HL-60 (cell line): ENCODE measurements around the gene PRR33. TPM values are rescaled to one million over a fixed set of nuclear protein-coding genes. Genes with fewer than 3 reads are reported as not detected.

Source experiments
- DNase-seq, 2 experiments: peaks; one replicate each; pipeline ENCODE4 v3.0.0-alpha.2; 2010 to 2020; ENCODE audit warnings: low read depth in 1 of 2, low spot score in 1 of 2
- H3K27ac ChIP-seq: fragments of 250-450 bp; sonication (Bioruptor Pico); replicated peaks from 2 replicates; pipeline ENCODE4 v1.5.1; 2020; ENCODE audit warnings: mild to moderate bottlenecking, moderate library complexity
- H3K27me3 ChIP-seq: fragments of 250-450 bp; sonication (Bioruptor Pico); 2 replicates; pipeline ENCODE4 v1.5.1; 2021; ENCODE audit warnings: mild to moderate bottlenecking, moderate library complexity; ENCODE audit not compliant: insufficient read depth, poor library complexity, severe bottlenecking
- H3K4me3 ChIP-seq: replicated peaks from 2 replicates; pipeline ENCODE4 v1.5.1; 2011; ENCODE audit warnings: mild to moderate bottlenecking, control low read depth, low read length; ENCODE audit not compliant: insufficient read depth
- POLR2AphosphoS5 ChIP-seq: IDR thresholded peaks from 2 replicates; pipeline ENCODE4 v1.6.1; 2012; ENCODE audit warnings: low read depth
- microRNA-seq: library from miRNA; unstranded; fragments of <30 nt; microRNA quantifications from one replicate; pipeline ENCODE4, GENCODE V29; 2018
- TF ChIP-seq, protein P1 (sequence below): IDR thresholded peaks from one replicate; pipeline ENCODE4 v1.5.1; 2011; ENCODE audit warnings: low read length, control low read depth, inconsistent platforms; ENCODE audit not compliant: insufficient read depth
- TF ChIP-seq, protein P2 (sequence below): IDR thresholded peaks from 2 replicates; pipeline ENCODE4 v1.6.1; 2012; ENCODE audit warnings: low read depth; ENCODE audit not compliant: insufficient replicate concordance

PRR33 gene

GRCh38 chr11:1838426-1839144, 53.1 kb downstream of the PRR33 start, which contains the start of gene TNNI2:
Gene TNNI2 (plus strand): TSS chr11:1838981. CDS start chr11:1839697, 716 bp downstream.
- TF ChIP-seq, protein P1, sequence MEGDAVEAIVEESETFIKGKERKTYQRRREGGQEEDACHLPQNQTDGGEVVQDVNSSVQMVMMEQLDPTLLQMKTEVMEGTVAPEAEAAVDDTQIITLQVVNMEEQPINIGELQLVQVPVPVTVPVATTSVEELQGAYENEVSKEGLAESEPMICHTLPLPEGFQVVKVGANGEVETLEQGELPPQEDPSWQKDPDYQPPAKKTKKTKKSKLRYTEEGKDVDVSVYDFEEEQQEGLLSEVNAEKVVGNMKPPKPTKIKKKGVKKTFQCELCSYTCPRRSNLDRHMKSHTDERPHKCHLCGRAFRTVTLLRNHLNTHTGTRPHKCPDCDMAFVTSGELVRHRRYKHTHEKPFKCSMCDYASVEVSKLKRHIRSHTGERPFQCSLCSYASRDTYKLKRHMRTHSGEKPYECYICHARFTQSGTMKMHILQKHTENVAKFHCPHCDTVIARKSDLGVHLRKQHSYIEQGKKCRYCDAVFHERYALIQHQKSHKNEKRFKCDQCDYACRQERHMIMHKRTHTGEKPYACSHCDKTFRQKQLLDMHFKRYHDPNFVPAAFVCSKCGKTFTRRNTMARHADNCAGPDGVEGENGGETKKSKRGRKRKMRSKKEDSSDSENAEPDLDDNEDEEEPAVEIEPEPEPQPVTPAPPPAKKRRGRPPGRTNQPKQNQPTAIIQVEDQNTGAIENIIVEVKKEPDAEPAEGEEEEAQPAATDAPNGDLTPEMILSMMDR = no peak
- TF ChIP-seq, protein P2, sequence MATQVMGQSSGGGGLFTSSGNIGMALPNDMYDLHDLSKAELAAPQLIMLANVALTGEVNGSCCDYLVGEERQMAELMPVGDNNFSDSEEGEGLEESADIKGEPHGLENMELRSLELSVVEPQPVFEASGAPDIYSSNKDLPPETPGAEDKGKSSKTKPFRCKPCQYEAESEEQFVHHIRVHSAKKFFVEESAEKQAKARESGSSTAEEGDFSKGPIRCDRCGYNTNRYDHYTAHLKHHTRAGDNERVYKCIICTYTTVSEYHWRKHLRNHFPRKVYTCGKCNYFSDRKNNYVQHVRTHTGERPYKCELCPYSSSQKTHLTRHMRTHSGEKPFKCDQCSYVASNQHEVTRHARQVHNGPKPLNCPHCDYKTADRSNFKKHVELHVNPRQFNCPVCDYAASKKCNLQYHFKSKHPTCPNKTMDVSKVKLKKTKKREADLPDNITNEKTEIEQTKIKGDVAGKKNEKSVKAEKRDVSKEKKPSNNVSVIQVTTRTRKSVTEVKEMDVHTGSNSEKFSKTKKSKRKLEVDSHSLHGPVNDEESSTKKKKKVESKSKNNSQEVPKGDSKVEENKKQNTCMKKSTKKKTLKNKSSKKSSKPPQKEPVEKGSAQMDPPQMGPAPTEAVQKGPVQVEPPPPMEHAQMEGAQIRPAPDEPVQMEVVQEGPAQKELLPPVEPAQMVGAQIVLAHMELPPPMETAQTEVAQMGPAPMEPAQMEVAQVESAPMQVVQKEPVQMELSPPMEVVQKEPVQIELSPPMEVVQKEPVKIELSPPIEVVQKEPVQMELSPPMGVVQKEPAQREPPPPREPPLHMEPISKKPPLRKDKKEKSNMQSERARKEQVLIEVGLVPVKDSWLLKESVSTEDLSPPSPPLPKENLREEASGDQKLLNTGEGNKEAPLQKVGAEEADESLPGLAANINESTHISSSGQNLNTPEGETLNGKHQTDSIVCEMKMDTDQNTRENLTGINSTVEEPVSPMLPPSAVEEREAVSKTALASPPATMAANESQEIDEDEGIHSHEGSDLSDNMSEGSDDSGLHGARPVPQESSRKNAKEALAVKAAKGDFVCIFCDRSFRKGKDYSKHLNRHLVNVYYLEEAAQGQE = no peak
- TF ChIP-seq POLR2AphosphoS5 = no peak
- DNase-seq = no peak
- Histone ChIP-seq H3K4me3 (no peak within 1 kb of the TSS), H3K27ac (peak within 1 kb of the TSS; percentile 54), H3K27me3 (peaks cover 5% of the 10 kb centered on the region)

Small RNAs within 50 kb of the gene (microRNA-seq; reads per million reads assigned to microRNA genes)
- gene MIR4298 (not detected), gene MIR7847 (not detected)
